ENCODE measurements around the gene ZNF839. TPM values are rescaled to one million over a fixed set of nuclear protein-coding genes. Genes with fewer than 3 reads are reported as not detected.
"Not testable (repeated sequence)": the region's sequence is repeated elsewhere in the genome, so short reads cannot be mapped to it uniquely, and the experiment has no call there.

The ZNF839 gene
- 13.1 TPM for polyA plus RNA-seq (ENCODE audit: insufficient read length)

GRCh38 chr14:102319351-102320032 is at the start of gene ZNF839:
Gene ZNF839, plus strand, starts transcription at chr14:102319746. Its CDS starts 20 bp downstream, at chr14:102319766.
- DNase-seq = peak; percentile 91

DNA sequence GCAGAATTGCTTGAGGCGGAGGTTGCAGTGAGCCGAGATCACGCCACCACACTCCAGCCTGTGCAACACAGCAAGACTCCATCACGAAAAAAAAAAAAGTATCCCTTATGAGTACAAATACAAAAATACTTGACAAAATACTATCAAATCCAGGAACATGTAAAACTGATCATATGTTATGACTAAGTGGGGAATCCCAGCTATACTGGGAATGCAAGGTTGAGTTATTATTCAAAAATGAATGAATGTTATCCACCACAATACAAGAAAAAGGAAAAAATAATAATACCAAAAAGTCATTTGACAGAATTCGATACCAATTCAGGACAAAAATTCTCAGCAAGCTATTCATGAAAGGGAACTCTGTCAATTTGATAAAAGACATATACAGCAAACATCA is 47.2 kb upstream of the ZNF839 start:
- DNase-seq = no peak

GRCh38 chr14:102275866-102276265 is 43.7 kb upstream of the ZNF839 start:
- DNase-seq = no peak

- DNase-seq = no peak
Observed at GRCh38 chr14:102277874-102278630, 41.5 kb upstream of the ZNF839 start.

DNA sequence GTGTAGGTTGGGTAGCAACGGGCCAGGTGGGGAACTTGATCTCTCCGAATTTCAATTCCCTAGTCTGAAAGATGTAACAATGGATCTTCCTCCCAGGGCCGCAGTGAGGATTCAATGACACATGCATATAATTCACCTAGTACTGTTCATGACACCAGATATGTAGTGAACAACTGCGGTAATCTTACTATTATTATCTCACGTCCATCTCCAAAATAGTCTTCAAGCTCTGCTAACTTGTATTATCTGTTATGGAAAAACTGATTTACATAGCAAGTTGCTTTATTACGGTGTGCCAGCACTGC is 41.0 kb upstream of the ZNF839 start:
- DNase-seq = no peak

DNA sequence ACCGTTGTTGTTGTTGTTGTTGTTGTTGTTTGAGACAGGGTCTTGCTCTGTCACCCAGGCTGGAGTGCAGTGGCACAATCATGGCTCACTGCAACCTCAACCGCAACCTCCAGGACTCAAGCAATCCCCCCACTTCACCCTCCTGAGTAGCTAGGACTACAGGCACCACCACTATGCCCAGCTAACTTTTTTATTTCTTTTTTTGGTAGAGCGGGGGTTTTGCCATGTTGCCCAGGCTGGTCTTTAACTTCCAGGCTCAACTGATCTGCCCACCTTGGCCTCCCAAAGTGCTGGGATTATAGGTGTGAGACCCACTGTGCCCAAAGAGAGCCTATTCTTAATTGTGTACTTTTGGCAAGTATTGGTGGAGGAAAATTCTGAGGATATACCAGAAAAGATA is 40.3 kb upstream of the ZNF839 start:
- no peak for DNase-seq

- DNase-seq = no peak
Observed at GRCh38 chr14:102279688-102280348, 39.7 kb upstream of the ZNF839 start.

- DNase-seq = no peak
Observed at GRCh38 chr14:102280376-102280962, 39.1 kb upstream of the ZNF839 start.

- DNase-seq = no peak
Observed at GRCh38 chr14:102282751-102283465, 36.6 kb upstream of the ZNF839 start.

DNA sequence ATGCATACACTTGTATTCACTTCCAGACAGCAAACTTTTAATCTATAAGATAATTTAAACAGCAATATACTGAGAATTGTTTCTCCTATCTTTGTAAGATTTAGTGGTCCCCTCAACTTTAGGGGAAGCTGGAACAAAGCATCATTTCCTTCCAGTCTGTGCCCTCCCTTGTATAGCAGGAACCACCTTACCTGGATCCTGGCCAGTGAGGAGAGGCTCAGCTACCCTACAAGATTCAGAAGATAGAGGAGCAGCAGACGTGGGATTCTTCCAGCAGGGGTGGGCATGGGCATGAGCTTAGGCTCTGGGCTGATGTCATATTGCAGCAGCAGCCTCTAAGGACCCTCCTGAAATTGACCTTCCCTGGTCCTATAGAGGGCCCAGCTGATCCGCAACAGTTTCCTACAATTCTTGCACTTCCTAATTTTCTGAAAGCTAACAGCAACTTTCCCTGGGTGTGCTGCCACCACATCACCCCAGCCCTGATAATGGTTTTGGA is 35.9 kb upstream of the ZNF839 start:
- no peak for DNase-seq

GRCh38 chr14:102285106-102285505 is 34.4 kb upstream of the ZNF839 start:
- DNase-seq = no peak

DNA sequence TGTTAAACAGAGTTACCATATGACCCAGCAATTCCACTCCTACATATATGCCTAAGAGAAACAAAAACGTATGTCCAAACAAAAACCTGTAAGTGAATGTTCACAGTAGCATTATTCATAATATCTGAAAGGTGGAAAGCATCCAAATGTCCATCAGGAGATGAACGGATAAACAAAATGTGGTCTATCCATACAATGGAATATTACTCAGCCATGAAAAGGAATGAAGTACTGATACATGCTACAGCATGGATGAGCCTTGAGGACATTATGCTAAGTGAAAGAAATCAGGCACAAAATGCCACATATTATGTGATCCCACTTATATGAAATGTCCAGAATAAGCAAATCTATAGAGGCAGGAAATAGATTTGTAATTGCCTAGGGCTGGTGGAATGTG is 31.4 kb upstream of the ZNF839 start:
- no peak for DNase-seq

DNA sequence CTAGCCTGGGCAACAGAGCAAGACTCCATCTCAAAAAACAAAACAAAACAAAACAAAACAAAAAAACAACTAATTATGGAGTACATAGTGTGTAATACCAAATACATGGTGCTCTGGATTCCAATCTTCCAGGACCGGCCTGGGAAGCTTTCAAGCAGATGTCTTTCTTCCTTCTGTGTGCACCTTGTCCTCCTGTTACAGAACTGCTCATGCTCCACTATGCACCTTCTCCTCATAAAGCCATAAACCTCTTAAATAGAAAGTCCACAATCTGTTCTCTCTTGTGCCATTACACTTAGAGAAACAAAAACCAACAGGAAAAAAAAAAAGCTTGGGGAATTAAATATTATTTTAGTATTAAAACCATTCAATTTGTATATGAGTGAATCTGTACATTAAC is 27.1 kb upstream of the ZNF839 start:
- DNase-seq = no peak

GRCh38 chr14:102293781-102294180 is 25.8 kb upstream of the ZNF839 start:
- no peak for DNase-seq

DNA sequence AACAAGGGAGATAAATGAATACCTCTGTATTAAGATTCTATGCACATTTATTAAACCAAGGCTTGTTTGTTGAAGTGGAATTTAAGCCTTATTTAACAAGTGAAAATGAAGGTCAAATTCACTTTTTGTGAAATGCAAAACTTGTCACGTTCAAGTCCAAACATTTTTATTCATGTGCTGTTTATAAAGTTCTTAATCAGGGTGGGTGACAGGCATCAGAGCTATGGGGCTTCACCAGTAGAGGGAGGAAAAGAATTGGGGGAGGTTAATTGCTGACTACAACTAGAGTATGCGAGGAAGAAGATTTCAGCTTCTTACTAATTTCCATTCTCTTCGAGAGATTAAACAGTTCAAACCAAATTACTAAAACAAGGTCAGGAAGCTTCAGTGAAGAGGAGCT is 24.3 kb upstream of the ZNF839 start:
- no peak for DNase-seq

DNA sequence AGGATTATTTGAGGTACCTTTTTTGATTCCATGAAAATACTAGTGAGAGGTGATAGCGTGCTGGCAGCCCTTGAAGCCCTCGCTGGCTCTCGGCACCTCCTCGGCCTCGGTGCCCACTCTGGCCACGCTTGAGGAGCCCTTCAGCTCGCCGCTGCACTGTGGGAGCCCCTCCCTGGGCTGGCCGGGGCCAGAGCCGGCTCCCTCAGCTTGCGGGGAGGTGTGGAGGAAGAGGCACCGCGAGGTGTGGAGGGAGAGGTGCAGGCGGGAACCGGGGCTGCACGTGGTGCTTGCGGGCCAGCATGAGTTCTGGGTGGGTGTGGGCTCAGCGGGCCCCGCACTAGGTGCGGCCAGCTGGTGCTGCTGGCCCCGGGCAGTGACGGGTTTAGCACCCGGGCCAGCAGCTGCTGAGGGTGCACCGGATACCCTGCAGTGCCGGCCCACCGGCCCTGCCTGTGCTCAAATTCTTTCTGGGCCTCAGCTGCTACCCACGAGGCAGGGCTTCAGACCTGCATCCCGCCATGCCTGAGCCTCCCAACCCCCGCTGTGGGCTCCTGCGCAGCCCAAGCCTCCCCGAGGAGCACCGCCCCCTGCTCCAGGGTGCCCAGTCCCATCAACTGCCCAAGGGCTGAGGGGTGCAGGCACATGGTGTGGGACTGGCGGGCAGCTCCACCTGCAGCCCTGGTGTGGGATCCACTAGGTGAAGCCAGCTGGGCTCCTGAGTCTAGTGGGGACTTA is 21.9 kb upstream of the ZNF839 start:
- no peak for DNase-seq

- not testable (repeated sequence) for DNase-seq
Observed at GRCh38 chr14:102298303-102299070, 21.1 kb upstream of the ZNF839 start.

DNA sequence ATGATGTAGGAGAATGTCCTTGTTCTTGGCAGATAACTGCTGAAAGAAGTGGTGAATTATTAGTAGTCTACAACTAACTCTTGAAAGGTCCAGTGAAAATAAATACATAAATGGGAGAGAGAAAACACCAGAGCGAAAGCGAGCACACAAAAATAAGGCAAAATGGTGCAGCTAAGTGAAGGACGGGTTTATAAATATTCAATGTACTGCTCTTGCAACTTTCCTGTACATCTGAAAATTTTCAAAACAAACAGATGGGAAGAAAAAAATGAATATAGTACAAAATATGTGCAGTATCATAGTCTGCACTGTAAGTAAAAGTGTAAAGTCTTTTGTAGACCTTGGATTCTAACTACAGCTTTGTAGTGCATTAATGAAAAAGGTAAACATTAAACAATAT is 15.9 kb upstream of the ZNF839 start:
- no peak for DNase-seq

DNA sequence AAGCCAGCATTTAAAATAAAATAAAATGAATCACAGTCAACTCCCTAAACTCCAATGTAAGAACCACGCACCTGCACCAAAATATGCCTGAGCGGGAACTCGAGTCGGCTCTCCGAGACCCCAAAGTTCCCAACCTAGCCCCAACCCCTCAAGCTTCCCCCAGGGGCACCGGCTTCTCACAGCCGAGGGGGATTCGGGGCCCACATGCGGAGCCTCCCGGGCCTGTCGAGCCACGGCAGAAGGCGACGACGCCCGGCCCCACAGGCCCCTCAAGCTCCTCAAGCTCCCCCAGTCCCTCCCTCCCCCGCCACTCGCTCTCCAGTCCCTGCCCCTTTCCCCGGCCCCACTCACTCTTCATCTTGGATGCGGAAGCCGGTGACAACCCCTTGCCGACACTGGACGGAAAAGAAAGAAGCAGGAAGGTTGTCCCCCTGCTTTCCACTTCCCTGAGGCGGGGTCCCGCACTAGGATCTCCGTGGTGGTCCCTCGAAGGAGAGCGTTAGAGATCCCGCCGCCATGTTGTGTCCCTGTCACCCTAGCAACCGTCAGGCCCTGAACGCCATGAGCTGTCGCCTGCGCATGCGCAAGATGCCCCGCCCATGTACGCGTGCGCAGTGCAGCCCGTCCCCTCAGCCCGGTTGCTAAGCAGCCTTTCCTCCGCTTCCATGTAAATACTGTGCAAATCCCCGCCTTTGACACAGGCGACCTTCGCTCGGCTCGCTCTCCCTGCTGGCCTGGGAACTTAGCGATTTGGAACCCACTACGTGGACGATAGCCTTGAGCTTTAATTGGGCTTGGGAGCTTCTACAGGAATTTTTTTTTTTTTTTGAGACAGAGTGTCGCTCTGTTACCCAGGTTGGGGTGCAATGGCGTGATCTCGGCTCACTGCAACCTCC is 14.7 kb upstream of the ZNF839 start, which contains the start of gene MOK:
Gene MOK (minus strand): TSS at position 554 of the 896 bp plus-strand sequence. CDS start 196 bp downstream, at position 358.
- peak; percentile 98 for DNase-seq
